Spinal cord (tissue), 10 donors: Measurements from ENCODE around the gene MGA. TPM values are rescaled to one million over a fixed set of nuclear protein-coding genes. Genes with fewer than 3 reads are reported as not detected.
"Not testable (repeated sequence)": the region's sequence is repeated elsewhere in the genome, so short reads cannot be mapped to it uniquely, and the experiment has no call there.

ENCODE experiments used
- DNase-seq, 6 donors: peaks; one replicate each; pipeline versions ENCODE4 v3.0.0 to v3.0.0-alpha.2; 2013 to 2015; ENCODE audit warnings: low spot score in 6 of 6, low read depth in 4 of 6
- H3K27ac ChIP-seq: one replicate; pipeline ENCODE4 v1.5.1; 2013; ENCODE audit warnings: low read depth, low read length, control low read depth
- H3K27me3 ChIP-seq: one replicate; pipeline ENCODE4 v1.6.1; 2013; ENCODE audit warnings: low read length; ENCODE audit not compliant: control insufficient read depth, insufficient read depth
- H3K36me3 ChIP-seq: one replicate; pipeline ENCODE4 v1.6.1; 2013; ENCODE audit warnings: low read length; ENCODE audit not compliant: control insufficient read depth, insufficient read depth
- H3K4me1 ChIP-seq: one replicate; pipeline ENCODE4 v1.6.1; 2013; ENCODE audit warnings: low read length; ENCODE audit not compliant: control insufficient read depth, insufficient read depth
- H3K4me3 ChIP-seq: one replicate; pipeline ENCODE4 v1.5.1; 2013; ENCODE audit warnings: low read depth, low read length, control low read depth
- H3K9me3 ChIP-seq: one replicate; pipeline ENCODE4 v1.6.1; 2013; ENCODE audit warnings: low read length; ENCODE audit not compliant: control insufficient read depth, insufficient read depth
- WGBS: methylation state at CpG from one replicate; pipeline ENCODE4 v1.1.5; 2013; ENCODE audit warnings: missing lambda C conversion rate; ENCODE audit not compliant: insufficient coverage; 5-methylcytosine and 5-hydroxymethylcytosine counted together
- polyA plus RNA-seq, 2 donors: library from polyadenylated mRNA; unstranded; fragments of 120-200 nt; gene quantifications; one replicate each; pipeline ENCODE4 v1.2.1, GENCODE V29; 2013; ENCODE audit not compliant: insufficient read length in 2 of 2
- total RNA-seq, 2 donors: library from RNA; depleted of rRNA in 1 of 2; stranded (reverse); fragments of 120-200 nt in 1 of 2; fragments of >200 nt in 1 of 2; gene quantifications; one replicate each; pipeline versions ENCODE4 v1.2.3 to v1.2.4, GENCODE V29; 2013 to 2014
- donor health status: healthy.

Gene MGA
- total and polyA plus RNA-seq, 4 donors = 12.7 to 76.2 (median 38.7) TPM

GRCh38 chr15:41732483-41732882 is 72.3 kb downstream of the MGA start:
- H3K27ac ChIP-seq = no peak overlapping the region
- H3K27me3 ChIP-seq = no peaks in the 10 kb centered on the region
- no CpG with 5 or more reads among the region's 1 CpG for WGBS
- H3K36me3 ChIP-seq = peaks cover 31% of the 10 kb centered on the region
- no peak overlapping the region for H3K4me3 ChIP-seq
- peak in 1 of 6 donors; percentile 4 for DNase-seq
- H3K4me1 ChIP-seq = no peaks in the 10 kb centered on the region
- no peaks in the 10 kb centered on the region for H3K9me3 ChIP-seq

GRCh38 chr15:41734079-41734478 is 73.9 kb downstream of the MGA start:
- Histone ChIP-seq H3K4me1 (no peaks in the 10 kb centered on the region), H3K36me3 (peaks cover 34% of the 10 kb centered on the region), H3K27me3 (no peaks in the 10 kb centered on the region), H3K9me3 (no peaks in the 10 kb centered on the region), H3K27ac (no peak overlapping the region), H3K4me3 (no peak overlapping the region)
- no peak for DNase-seq
- 100% methylated on average over 3 of the region's 4 CpGs for WGBS

GRCh38 chr15:41735046-41735445 is 74.8 kb downstream of the MGA start:
- no CpG with 5 or more reads among the region's 4 CpGs for WGBS
- no peak overlapping the region for H3K4me3 ChIP-seq
- H3K27ac ChIP-seq = no peak overlapping the region
- no peak for DNase-seq
- peaks cover 28% of the 10 kb centered on the region for H3K36me3 ChIP-seq
- H3K9me3 ChIP-seq = no peaks in the 10 kb centered on the region
- no peaks in the 10 kb centered on the region for H3K27me3 ChIP-seq
- no peaks in the 10 kb centered on the region for H3K4me1 ChIP-seq

- peaks cover 26% of the 10 kb centered on the region for H3K36me3 ChIP-seq
- not testable (repeated sequence) for H3K27ac ChIP-seq, H3K9me3 ChIP-seq, DNase-seq, H3K4me3 ChIP-seq, H3K27me3 ChIP-seq, H3K4me1 ChIP-seq
- WGBS = 95% methylated on average over 7 of the region's 10 CpGs
Observed at GRCh38 chr15:41735492-41735891, 75.3 kb downstream of the MGA start.

GRCh38 chr15:41746802-41747201 is 86.6 kb downstream of the MGA start:
- Histone ChIP-seq H3K36me3 (peaks cover 15% of the 10 kb centered on the region), H3K4me3 (no peak overlapping the region), H3K27me3 (no peaks in the 10 kb centered on the region), H3K9me3 (no peaks in the 10 kb centered on the region), H3K27ac (no peak overlapping the region), H3K4me1 (no peaks in the 10 kb centered on the region)
- no CpG with 5 or more reads among the region's 1 CpG for WGBS
- DNase-seq = no peak

- Histone ChIP-seq H3K27me3 (no peaks in the 10 kb centered on the region), H3K36me3 (peaks cover 11% of the 10 kb centered on the region), H3K4me1 (no peaks in the 10 kb centered on the region), H3K9me3 (no peaks in the 10 kb centered on the region), H3K27ac (no peak overlapping the region), H3K4me3 (no peak overlapping the region)
- no peak for DNase-seq
- no CpG with 5 or more reads among the region's 2 CpGs for WGBS
Observed at GRCh38 chr15:41756198-41756597, 96.0 kb downstream of the MGA start.

- H3K36me3 ChIP-seq = no peaks in the 10 kb centered on the region
- no peak overlapping the region for H3K4me3 ChIP-seq
- peak overlapping the region; percentile 89 for H3K27ac ChIP-seq
- peak in 4 of 6 donors; percentile 20 to 75 (median 54) for DNase-seq
- peaks cover 13% of the 10 kb centered on the region for H3K4me1 ChIP-seq
- 50% methylated on average over 3 of the region's 8 CpGs for WGBS
- no peaks in the 10 kb centered on the region for H3K27me3 ChIP-seq
- H3K9me3 ChIP-seq = no peaks in the 10 kb centered on the region
Observed at GRCh38 chr15:41772720-41773331, 112.6 kb downstream of the MGA start.

- Histone ChIP-seq H3K27ac (peak overlapping the region; percentile 89), H3K27me3 (no peaks in the 10 kb centered on the region), H3K36me3 (no peaks in the 10 kb centered on the region), H3K9me3 (no peaks in the 10 kb centered on the region), H3K4me1 (peaks cover 13% of the 10 kb centered on the region), H3K4me3 (peak overlapping the region; percentile 84)
- no peak for DNase-seq
- no CpG with 5 or more reads among the region's 5 CpGs for WGBS
Observed at GRCh38 chr15:41773332-41773728, 113.1 kb downstream of the MGA start.

- H3K4me1 ChIP-seq = peaks cover 13% of the 10 kb centered on the region
- no peaks in the 10 kb centered on the region for H3K27me3 ChIP-seq
- DNase-seq = no peak
- H3K36me3 ChIP-seq = no peaks in the 10 kb centered on the region
- H3K4me3 ChIP-seq = peak overlapping the region; percentile 84
- no peaks in the 10 kb centered on the region for H3K9me3 ChIP-seq
- WGBS = 20% methylated on average over 4 of the region's 7 CpGs
- peak overlapping the region; percentile 89 for H3K27ac ChIP-seq
Observed at GRCh38 chr15:41773729-41774061, 113.5 kb downstream of the MGA start.

- Histone ChIP-seq H3K9me3 (no peaks in the 10 kb centered on the region), H3K27me3 (no peaks in the 10 kb centered on the region), H3K36me3 (no peaks in the 10 kb centered on the region), H3K4me3 (peak within 1 kb of the TSS; percentile 84), H3K27ac (peak within 1 kb of the TSS; percentile 89), H3K4me1 (peaks cover 13% of the 10 kb centered on the region)
- DNase-seq = peak; percentile 90 to 99 (median 96)
- under 1% methylated on average over 61 of the region's 62 CpGs for WGBS
Observed at GRCh38 chr15:41774062-41774881, 114.1 kb downstream of the MGA start, which contains the start of gene MAPKBP1. MAPKBP1 (plus strand) TSS chr15:41774484; CDS start chr15:41775276, 792 bp downstream.
